Right lobe of liver (tissue), 6 donors: Measurements from ENCODE around the gene BNIP3. TPM values are rescaled to one million over a fixed set of nuclear protein-coding genes. Genes with fewer than 3 reads are reported as not detected.

ENCODE experiments used
- ATAC-seq, 4 donors: fragments of 200-7000 bp; cut with Tn5 transposase; one replicate each; pipeline ENCODE4 v1.9.1; 2020; ENCODE audit warnings: mild to moderate bottlenecking in 4 of 4, moderate library complexity in 4 of 4
- DNase-seq, 3 donors: peaks; one replicate each; pipeline ENCODE4 v3.0.0-alpha.2; 2020
- H3K27ac ChIP-seq, 3 donors: fragments of 200-600 bp; one replicate each; pipeline ENCODE4 v1.8.0; 2022
- H3K27me3 ChIP-seq, 2 donors: fragments of 200-600 bp; one replicate each; pipeline ENCODE4 v1.8.0; 2022
- H3K36me3 ChIP-seq, 4 donors: fragments of 200-600 bp; sonication (generic) in 1 of 4; one replicate each; pipeline versions ENCODE4 v1.5.1 to v1.8.0; 2017 to 2022; ENCODE audit warnings: control low read depth in 1 of 4
- H3K4me1 ChIP-seq, 4 donors: fragments of 200-600 bp; sonication (generic) in 1 of 4; one replicate each; pipeline versions ENCODE4 v1.5.1 to v1.8.0; 2017 to 2022; ENCODE audit warnings: control low read depth in 1 of 4
- H3K4me3 ChIP-seq, 3 donors: fragments of 200-600 bp; one replicate each; pipeline ENCODE4 v1.8.0; 2022
- H3K9me3 ChIP-seq, 4 donors: fragments of 200-600 bp; sonication (generic) in 1 of 4; one replicate each; pipeline versions ENCODE4 v1.5.1 to v1.8.0; 2017 to 2022; ENCODE audit warnings: control low read depth in 1 of 4
- POLR2A ChIP-seq: fragments of 450-650 bp; IDR thresholded peaks from one replicate; pipeline ENCODE4 v1.6.1; 2017; ENCODE audit warnings: antibody characterized with exemption, mild to moderate bottlenecking
- WGBS: methylation state at CpG from one replicate; pipeline ENCODE4 v1.1.6; 2018; ENCODE audit warnings: low coverage, low lambda C conversion rate; ENCODE audit not compliant: insufficient coverage; ENCODE audit errors: missing lambda C conversion rate; 5-methylcytosine and 5-hydroxymethylcytosine counted together
- intact Hi-C, 2 donors: fragments of 100-400 bp; cut with DNase I; formaldehyde crosslinking; loops; one replicate each; pipeline versions ENCODE4 v1.11.2 to v1.14.1; 2022
- total RNA-seq, 6 experiments: library from RNA; depleted of rRNA in 2 of 6; stranded (reverse); fragments of >200 nt in 2 of 6; fragmentation: NEBNext Ultra II Directional in 3 of 6; extraction: Animal tissue kit (Norgen Biotek cat#: 25700) in 3 of 6; gene quantifications; one replicate each; pipeline versions ENCODE4 v1.1.0 to v1.2.4, GENCODE V29; 2016 to 2023
- TF ChIP-seq, protein P1 (sequence below), 4 donors: fragments of 200-600 bp in 3 of 4; fragments of 450-650 bp in 1 of 4; IDR thresholded peaks; one replicate each; pipeline versions ENCODE4 v1.5.1 to v1.8.0; 2016 to 2022; ENCODE audit warnings: antibody characterized with exemption in 4 of 4, mild to moderate bottlenecking in 2 of 4
- donor health status: DM: no; HTN: yes; CAD: no.
- donor health status: DM: no; HTN: no; CAD: no.
- donor health status: DM: no; HTN: no; CAD: no.
- donor health status: DM: no; HTN: yes; CAD: no.
- donor health status: DM: no; HTN: yes; CAD: no.

BNIP3 gene
- total RNA-seq, 6 experiments from 2014 or later, result 87.7 to 373 (median 102) TPM

DNA sequence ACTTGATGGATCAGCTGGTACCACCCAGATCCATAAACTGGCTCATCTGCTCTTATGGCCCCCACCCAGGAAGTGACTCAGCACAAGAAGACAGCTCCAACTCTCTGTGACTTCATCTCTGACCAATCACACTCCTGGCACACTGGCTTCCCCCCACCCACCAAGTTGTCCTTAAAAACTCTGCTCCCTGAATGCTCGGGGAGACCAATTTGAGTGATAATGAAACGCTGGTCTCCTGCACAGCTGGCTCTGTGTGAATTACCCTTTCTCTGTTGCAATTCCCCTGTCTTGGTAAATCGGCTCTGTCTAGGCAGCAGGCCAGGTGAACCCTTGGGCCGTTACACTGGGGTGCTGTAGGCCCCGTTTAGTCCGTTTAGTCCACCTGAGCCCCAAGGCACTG, 23.4 kb upstream of the BNIP3 start:
- H3K27me3 ChIP-seq, result no peaks in the 10 kb centered on the region
- no peak for TF ChIP-seq POLR2A
- TF ChIP-seq, protein P1, sequence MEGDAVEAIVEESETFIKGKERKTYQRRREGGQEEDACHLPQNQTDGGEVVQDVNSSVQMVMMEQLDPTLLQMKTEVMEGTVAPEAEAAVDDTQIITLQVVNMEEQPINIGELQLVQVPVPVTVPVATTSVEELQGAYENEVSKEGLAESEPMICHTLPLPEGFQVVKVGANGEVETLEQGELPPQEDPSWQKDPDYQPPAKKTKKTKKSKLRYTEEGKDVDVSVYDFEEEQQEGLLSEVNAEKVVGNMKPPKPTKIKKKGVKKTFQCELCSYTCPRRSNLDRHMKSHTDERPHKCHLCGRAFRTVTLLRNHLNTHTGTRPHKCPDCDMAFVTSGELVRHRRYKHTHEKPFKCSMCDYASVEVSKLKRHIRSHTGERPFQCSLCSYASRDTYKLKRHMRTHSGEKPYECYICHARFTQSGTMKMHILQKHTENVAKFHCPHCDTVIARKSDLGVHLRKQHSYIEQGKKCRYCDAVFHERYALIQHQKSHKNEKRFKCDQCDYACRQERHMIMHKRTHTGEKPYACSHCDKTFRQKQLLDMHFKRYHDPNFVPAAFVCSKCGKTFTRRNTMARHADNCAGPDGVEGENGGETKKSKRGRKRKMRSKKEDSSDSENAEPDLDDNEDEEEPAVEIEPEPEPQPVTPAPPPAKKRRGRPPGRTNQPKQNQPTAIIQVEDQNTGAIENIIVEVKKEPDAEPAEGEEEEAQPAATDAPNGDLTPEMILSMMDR (IDR thresholded peaks at IDR 0.05), result no peak
- DNase-seq, result no peak
- no peaks in the 10 kb centered on the region for H3K36me3 ChIP-seq
- intact Hi-C loops, result no loop called here
- no peak overlapping the region for H3K4me3 ChIP-seq
- H3K4me1 ChIP-seq, result no peaks in the 10 kb centered on the region
- ATAC-seq, result no peak
- no peaks in the 10 kb centered on the region for H3K9me3 ChIP-seq
- WGBS, result 100% methylated on average over 1 of the region's 6 CpGs
- no peak overlapping the region for H3K27ac ChIP-seq

DNA sequence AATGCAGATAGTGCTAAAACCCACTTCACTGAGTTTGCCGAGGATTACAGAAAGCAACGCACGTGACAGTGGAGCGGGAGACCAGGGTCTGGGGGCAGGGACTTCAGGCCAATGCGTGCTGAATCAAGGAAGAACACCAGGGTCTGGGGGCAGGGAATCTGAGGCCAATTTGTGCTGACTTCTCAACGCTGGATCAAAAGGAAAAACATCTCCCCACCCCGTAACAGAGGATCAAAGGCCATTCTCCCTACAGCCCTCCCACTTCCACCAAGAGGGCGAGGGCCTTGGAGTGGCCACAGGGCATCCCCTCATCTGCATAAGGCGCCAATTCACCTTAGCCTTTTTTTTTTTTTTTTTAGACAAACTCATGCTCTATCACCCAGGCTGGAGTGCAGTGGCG, 22.3 kb upstream of the BNIP3 start:
- Histone ChIP-seq H3K27me3 (no peaks in the 10 kb centered on the region), H3K9me3 (no peaks in the 10 kb centered on the region), H3K4me3 (no peak overlapping the region), H3K4me1 (peaks cover 0 to 5% (median under 1%) of the 10 kb centered on the region in 4 donors), H3K27ac (no peak overlapping the region), H3K36me3 (no peaks in the 10 kb centered on the region)
- DNase-seq (no peak), ATAC-seq (no peak)
- TF ChIP-seq POLR2A, result no peak
- TF ChIP-seq, protein P1 (IDR thresholded peaks at IDR 0.05), result no peak
- intact Hi-C loops, result no loop called here
- 67% methylated on average over 4 of the region's 10 CpGs for WGBS

DNA sequence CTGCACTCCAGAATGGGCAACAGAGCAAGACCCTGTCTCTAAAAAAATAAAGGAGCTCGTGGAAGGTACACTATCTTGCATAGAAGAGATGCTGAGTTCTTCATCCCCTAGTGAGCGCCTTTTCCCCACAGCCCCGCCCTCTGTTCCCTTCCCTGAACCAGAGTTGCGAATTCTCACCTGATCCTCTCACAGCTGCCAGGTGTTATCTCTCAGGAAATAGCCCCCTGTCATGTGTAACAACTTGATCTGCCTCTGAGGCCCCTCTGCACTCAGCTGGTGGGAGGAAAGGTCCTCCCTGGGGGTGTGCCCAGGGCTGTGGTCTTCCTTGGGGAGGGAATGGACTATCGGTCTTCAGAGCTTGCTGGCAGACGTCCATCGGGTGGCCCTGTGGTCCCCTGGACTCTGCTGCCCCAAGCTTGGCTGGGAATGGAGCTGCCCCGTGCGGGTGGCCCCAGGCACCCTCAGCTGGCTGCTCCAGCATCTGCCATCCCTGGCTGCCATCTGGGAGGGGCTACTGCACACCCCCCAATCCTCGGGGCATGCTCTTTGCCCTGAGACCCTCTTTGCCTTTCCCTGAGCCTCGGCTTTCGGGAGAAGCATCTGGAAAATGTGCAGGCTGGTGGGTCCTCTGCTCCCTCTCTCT, 21.7 kb upstream of the BNIP3 start:
- DNase-seq, result no peak
- Histone ChIP-seq H3K4me3 (no peak overlapping the region), H3K36me3 (no peaks in the 10 kb centered on the region), H3K27me3 (no peaks in the 10 kb centered on the region), H3K9me3 (no peaks in the 10 kb centered on the region), H3K27ac (no peak overlapping the region), H3K4me1 (peaks cover 0 to 11% (median 4%) of the 10 kb centered on the region in 4 donors)
- WGBS, result 86% methylated on average over 4 of the region's 12 CpGs
- ATAC-seq, result no peak
- no peak for TF ChIP-seq POLR2A
- TF ChIP-seq, protein P1 (IDR thresholded peaks at IDR 0.05), result no peak
- intact Hi-C loops, result no loop called here

DNA sequence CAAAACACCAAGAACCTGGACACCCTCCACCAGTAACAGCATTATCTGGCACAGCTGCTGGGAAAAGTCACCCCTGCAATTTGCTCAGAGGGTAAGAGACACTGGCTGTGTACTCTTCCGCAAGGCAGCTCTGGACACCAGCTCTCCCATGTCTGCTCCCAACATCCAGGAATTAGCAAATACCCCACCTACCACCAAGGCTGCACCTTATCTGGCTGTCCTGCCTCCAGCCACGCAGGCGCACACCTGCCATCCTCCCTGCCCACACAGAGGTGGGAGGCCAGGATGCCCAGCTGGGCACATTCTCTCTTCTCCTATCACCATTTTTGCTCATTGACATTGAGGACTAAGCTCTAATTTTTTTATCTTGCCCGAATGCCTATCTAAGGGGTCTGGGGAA, 20.3 kb upstream of the BNIP3 start:
- ATAC-seq (no peak), DNase-seq (no peak)
- TF ChIP-seq POLR2A, result no peak
- TF ChIP-seq, protein P1 (IDR thresholded peaks at IDR 0.05), result no peak
- no peaks in the 10 kb centered on the region for H3K9me3 ChIP-seq
- no peaks in the 10 kb centered on the region for H3K36me3 ChIP-seq
- intact Hi-C loops, result no loop called here
- H3K27ac ChIP-seq, result no peak overlapping the region
- WGBS, result 83% methylated on average over 2 of the region's 4 CpGs
- peaks cover 0 to 22% (median 10%) of the 10 kb centered on the region in 4 donors for H3K4me1 ChIP-seq
- no peaks in the 10 kb centered on the region for H3K27me3 ChIP-seq
- H3K4me3 ChIP-seq, result no peak overlapping the region
